Smooth muscle cell (in vitro differentiated cells): ENCODE results near the gene MYO3B. TPM values are rescaled to one million over a fixed set of nuclear protein-coding genes. Genes with fewer than 3 reads are reported as not detected.

Experiments
- DNase-seq: peaks from one replicate; lab custom pipeline; 2025; ENCODE audit not compliant: unreplicated experiment; lab: John Stamatoyannopoulos, UW
- H2AFZ ChIP-seq: fragments of 200-600 bp; sonication (generic); 2 replicates; pipeline ENCODE4 v1.6.0; 2016; ENCODE audit warnings: antibody characterized with exemption, low read depth, mild to moderate bottlenecking
- H3F3A ChIP-seq: fragments of 200-600 bp; sonication (generic); 2 replicates; pipeline ENCODE4 v1.6.0; 2017; ENCODE audit warnings: antibody characterized with exemption, low read depth
- H3K27ac ChIP-seq: fragments of 200-600 bp; sonication (generic); 2 replicates; pipeline ENCODE4 v1.5.1; 2016; ENCODE audit warnings: low read depth, mild to moderate bottlenecking
- H3K27me3 ChIP-seq: fragments of 200-600 bp; sonication (generic); 2 replicates; pipeline ENCODE4 v1.6.1; 2016; ENCODE audit warnings: low read depth, mild to moderate bottlenecking
- H3K36me3 ChIP-seq: fragments of 200-600 bp; sonication (generic); 2 replicates; pipeline ENCODE4 v1.5.1; 2016; ENCODE audit warnings: low read depth
- H3K4me1 ChIP-seq: fragments of 200-600 bp; sonication (generic); 2 replicates; pipeline ENCODE4 v1.5.1; 2016; ENCODE audit warnings: low read depth
- H3K4me2 ChIP-seq: fragments of 200-600 bp; sonication (generic); 2 replicates; pipeline ENCODE4 v1.6.0; 2016; ENCODE audit warnings: mild to moderate bottlenecking
- H3K4me3 ChIP-seq: fragments of 200-600 bp; sonication (generic); 2 replicates; pipeline ENCODE4 v1.5.1; 2016; ENCODE audit warnings: mild to moderate bottlenecking
- H3K79me2 ChIP-seq: fragments of 200-600 bp; sonication (generic); 2 replicates; pipeline ENCODE4 v1.6.0; 2016; ENCODE audit warnings: low read depth, mild to moderate bottlenecking
- H3K9ac ChIP-seq: fragments of 200-600 bp; sonication (generic); 2 replicates; pipeline ENCODE4 v1.6.0; 2016; ENCODE audit warnings: low read depth
- H3K9me3 ChIP-seq: fragments of 200-600 bp; sonication (generic); replicated peaks from 2 replicates; pipeline ENCODE4 v1.5.1; 2016; ENCODE audit warnings: low read depth
- H4K20me1 ChIP-seq: fragments of 200-600 bp; sonication (generic); 2 replicates; pipeline ENCODE4 v1.6.0; 2016; ENCODE audit warnings: low read depth
- CTCF ChIP-seq: fragments of 200-600 bp; sonication (generic); IDR thresholded peaks from 2 replicates; pipeline ENCODE4 v1.5.1; 2017; ENCODE audit warnings: borderline replicate concordance, mild to moderate bottlenecking, antibody characterized with exemption; ENCODE audit not compliant: insufficient read depth, poor library complexity, severe bottlenecking
- WGBS: methylation state at CpG from one replicate; pipeline ENCODE4 v1.1.7; 2016; ENCODE audit warnings: low lambda C conversion rate; 5-methylcytosine and 5-hydroxymethylcytosine counted together
- polyA plus RNA-seq: library from polyadenylated mRNA; unstranded; fragments of >200 nt; fragmentation: Nextera tagmentation; extraction: Ambion mirVana; gene quantifications from 2 replicates; pipeline ENCODE4 v1.2.1, GENCODE V29; 2016
- total RNA-seq: library from RNA; depleted of rRNA; stranded (reverse); fragments of >200 nt; gene quantifications from 2 replicates; pipeline ENCODE4 v1.2.3, GENCODE V29; 2014

Gene MYO3B
- total and polyA plus RNA-seq, 2 experiments from 2014 or later = 0.47 to 3.1 TPM

GRCh38 chr2:170562928-170563327, 385.0 kb downstream of the MYO3B start:
- no peaks in the 10 kb centered on the region for H3F3A ChIP-seq
- H3K4me2 ChIP-seq = no peak overlapping the region
- no peaks in the 10 kb centered on the region for H4K20me1 ChIP-seq
- no peaks in the 10 kb centered on the region for H3K9me3 ChIP-seq
- no peaks in the 10 kb centered on the region for H3K4me1 ChIP-seq
- no peak overlapping the region for H3K4me3 ChIP-seq
- TF ChIP-seq CTCF = no peak
- H3K27me3 ChIP-seq = peaks cover 2% of the 10 kb centered on the region
- DNase-seq = no peak
- H3K27ac ChIP-seq = no peak overlapping the region
- H2AFZ ChIP-seq = no peak overlapping the region
- no peaks in the 10 kb centered on the region for H3K79me2 ChIP-seq
- no peaks in the 10 kb centered on the region for H3K36me3 ChIP-seq
- no peak overlapping the region for H3K9ac ChIP-seq

- DNase-seq = no peak
- no peak overlapping the region for H3K4me3 ChIP-seq
- H3K36me3 ChIP-seq = no peaks in the 10 kb centered on the region
- H3K27me3 ChIP-seq = peaks cover 2% of the 10 kb centered on the region
- H3K27ac ChIP-seq = no peak overlapping the region
- no peak overlapping the region for H3K4me2 ChIP-seq
- no peaks in the 10 kb centered on the region for H3F3A ChIP-seq
- H3K79me2 ChIP-seq = no peaks in the 10 kb centered on the region
- H3K4me1 ChIP-seq = no peaks in the 10 kb centered on the region
- no peak for TF ChIP-seq CTCF
- no peaks in the 10 kb centered on the region for H4K20me1 ChIP-seq
- H3K9me3 ChIP-seq = no peaks in the 10 kb centered on the region
- no peak overlapping the region for H2AFZ ChIP-seq
- H3K9ac ChIP-seq = no peak overlapping the region
Measured at GRCh38 chr2:170563401-170563800, 385.5 kb downstream of the MYO3B start.

GRCh38 chr2:170566138-170566537, 388.2 kb downstream of the MYO3B start:
- no peak for TF ChIP-seq CTCF
- 89% methylated on average over 1 of the region's 1 CpG for WGBS
- H3K9me3 ChIP-seq = no peaks in the 10 kb centered on the region
- DNase-seq = no peak
- peaks cover 2% of the 10 kb centered on the region for H3K27me3 ChIP-seq
- no peaks in the 10 kb centered on the region for H3K4me1 ChIP-seq
- H3K4me3 ChIP-seq = no peak overlapping the region
- no peak overlapping the region for H3K9ac ChIP-seq
- H3K4me2 ChIP-seq = no peak overlapping the region
- no peak overlapping the region for H2AFZ ChIP-seq
- no peaks in the 10 kb centered on the region for H3K36me3 ChIP-seq
- no peaks in the 10 kb centered on the region for H3K79me2 ChIP-seq
- H3F3A ChIP-seq = no peaks in the 10 kb centered on the region
- no peaks in the 10 kb centered on the region for H4K20me1 ChIP-seq
- no peak overlapping the region for H3K27ac ChIP-seq

- no peak overlapping the region for H3K9ac ChIP-seq
- H4K20me1 ChIP-seq = no peaks in the 10 kb centered on the region
- 98% methylated on average over 2 of the region's 2 CpGs for WGBS
- no peak overlapping the region for H3K4me2 ChIP-seq
- H3K27ac ChIP-seq = no peak overlapping the region
- H3K4me1 ChIP-seq = no peaks in the 10 kb centered on the region
- no peak overlapping the region for H2AFZ ChIP-seq
- TF ChIP-seq CTCF = no peak
- no peaks in the 10 kb centered on the region for H3K79me2 ChIP-seq
- no peak for DNase-seq
- H3K27me3 ChIP-seq = peaks cover 2% of the 10 kb centered on the region
- no peaks in the 10 kb centered on the region for H3F3A ChIP-seq
- no peaks in the 10 kb centered on the region for H3K9me3 ChIP-seq
- no peak overlapping the region for H3K4me3 ChIP-seq
- no peaks in the 10 kb centered on the region for H3K36me3 ChIP-seq
Measured at GRCh38 chr2:170567429-170567828, 389.5 kb downstream of the MYO3B start.
